ENCODE data around the gene POMT2. TPM values are rescaled to one million over a fixed set of nuclear protein-coding genes. Genes with fewer than 3 reads are reported as not detected.
"Not testable (repeated sequence)": the region's sequence is repeated elsewhere in the genome, so short reads cannot be mapped to it uniquely, and the experiment has no call there.

Gene POMT2
- total and polyA plus RNA-seq, 4 donors = 3.1 to 23.4 (median 17.9) TPM

DNA sequence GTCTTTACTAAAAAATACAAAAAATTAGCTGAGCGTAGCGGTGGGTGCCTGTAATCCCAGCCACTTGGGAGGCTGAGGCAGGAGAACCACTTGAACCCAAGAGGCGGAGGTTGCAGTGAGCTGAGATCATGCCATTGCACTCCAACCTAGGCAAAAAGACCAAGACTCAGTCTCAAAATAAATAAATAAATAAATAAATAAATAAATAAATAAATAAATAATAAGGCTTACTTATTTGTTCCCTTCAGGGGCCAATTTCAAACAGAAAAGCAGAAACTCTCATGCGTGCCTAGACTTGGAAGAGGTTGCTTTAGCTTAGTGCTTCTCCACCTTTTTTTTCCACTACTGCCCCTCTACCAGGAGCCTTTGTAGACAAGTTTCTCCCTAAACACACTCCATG, 39.8 kb downstream of the POMT2 start:
- H3K9me3 ChIP-seq (ENCODE audit: control insufficient read depth, low read length); H3K4me3 ChIP-seq (ENCODE audit: low read length in 2 of 2); H3K4me1 ChIP-seq (ENCODE audit: control insufficient read depth in 1 of 2, insufficient read depth in 2 of 2, low read length in 2 of 2); ATAC-seq (ENCODE audit: low FRiP score); DNase-seq; H3K27ac ChIP-seq (ENCODE audit: low read depth in 1 of 2, low read length in 2 of 2); H3K27me3 ChIP-seq (ENCODE audit: control insufficient read depth in 1 of 2, insufficient read depth in 2 of 2, low read length in 1 of 2); intact Hi-C loops (cut with DNase I): not testable (repeated sequence)
- WGBS, 2 donors = 97 to 99% methylated on average over 4 of the region's 4 CpGs
- peaks cover 6 to 11% of the 10 kb centered on the region in 2 donors for H3K36me3 ChIP-seq (ENCODE audit: control insufficient read depth in 1 of 2, insufficient read depth in 2 of 2, low read length in 1 of 2)

GRCh38 chr14:77279719-77280118, 41.0 kb downstream of the POMT2 start:
- H3K27me3 ChIP-seq (ENCODE audit: control insufficient read depth in 1 of 2, insufficient read depth in 2 of 2, low read length in 1 of 2) = no peaks in the 10 kb centered on the region
- H3K9me3 ChIP-seq (ENCODE audit: control insufficient read depth, low read length) = no peaks in the 10 kb centered on the region
- no peaks in the 10 kb centered on the region for H3K4me1 ChIP-seq (ENCODE audit: control insufficient read depth in 1 of 2, insufficient read depth in 2 of 2, low read length in 2 of 2)
- DNase-seq (no peak), ATAC-seq (ENCODE audit: low FRiP score) (no peak)
- WGBS, 2 donors = 96% methylated on average over 13 of the region's 13 CpGs
- intact Hi-C loops (cut with DNase I) = no loop called here
- H3K27ac ChIP-seq (ENCODE audit: low read depth in 1 of 2, low read length in 2 of 2) = no peak overlapping the region
- H3K36me3 ChIP-seq (ENCODE audit: control insufficient read depth in 1 of 2, insufficient read depth in 2 of 2, low read length in 1 of 2) = peaks cover 4 to 5% of the 10 kb centered on the region in 2 donors
- H3K4me3 ChIP-seq (ENCODE audit: low read length in 2 of 2) = no peak overlapping the region

DNA sequence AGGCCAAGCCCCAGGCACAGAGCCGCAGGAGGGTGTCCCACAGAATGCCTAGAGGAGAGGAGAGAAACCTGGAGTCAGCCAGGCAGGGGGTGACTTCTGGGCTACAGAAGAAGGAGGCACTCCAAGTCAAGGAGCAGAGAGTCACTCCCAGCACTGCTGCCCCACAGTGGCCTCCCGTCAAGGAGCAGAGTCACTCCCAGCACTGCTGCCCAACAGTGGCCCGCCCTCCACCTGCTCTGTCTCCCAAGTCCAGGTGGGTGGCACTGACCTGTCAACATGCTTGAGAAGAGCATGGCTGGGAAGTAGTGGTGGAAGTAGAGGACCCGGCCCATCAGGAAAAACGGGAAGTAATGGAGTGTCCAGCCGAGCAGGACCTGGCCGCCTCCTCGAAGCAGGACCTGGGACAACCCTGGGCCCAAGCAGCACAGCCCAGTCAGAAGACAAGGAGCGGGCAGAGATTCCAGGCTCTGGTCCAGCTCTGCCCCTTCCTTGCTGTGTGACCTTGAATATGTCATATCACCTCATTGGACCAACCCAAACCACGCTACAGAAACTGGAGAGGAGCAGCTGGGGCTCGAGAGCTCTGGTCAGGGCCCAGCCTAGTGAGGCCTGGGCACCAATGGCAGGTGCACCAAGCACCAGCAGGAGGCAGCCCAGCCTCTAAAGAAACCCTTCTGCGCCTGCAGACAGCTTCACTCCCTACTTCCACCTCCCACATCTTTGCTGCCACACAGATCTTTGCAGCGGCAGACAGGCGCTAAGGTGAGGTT, 42.0 kb downstream of the POMT2 start:
- DNase-seq (peak in 1 of 2 donors; percentile 36), ATAC-seq (ENCODE audit: low FRiP score) (no peak)
- Histone ChIP-seq H3K4me1 (ENCODE audit: control insufficient read depth in 1 of 2, insufficient read depth in 2 of 2, low read length in 2 of 2) (no peaks in the 10 kb centered on the region), H3K36me3 (ENCODE audit: control insufficient read depth in 1 of 2, insufficient read depth in 2 of 2, low read length in 1 of 2) (peaks cover 0 to under 1% of the 10 kb centered on the region in 2 donors), H3K9me3 (ENCODE audit: control insufficient read depth, low read length) (peaks cover 2% of the 10 kb centered on the region), H3K27me3 (ENCODE audit: control insufficient read depth in 1 of 2, insufficient read depth in 2 of 2, low read length in 1 of 2) (no peaks in the 10 kb centered on the region), H3K27ac (ENCODE audit: low read depth in 1 of 2, low read length in 2 of 2) (no peak overlapping the region), H3K4me3 (ENCODE audit: low read length in 2 of 2) (no peak overlapping the region)
- 94% methylated on average over 14 of the region's 14 CpGs for WGBS, 2 donors
- intact Hi-C loops (cut with DNase I) = no loop called here

- DNase-seq (peak in 1 of 2 donors; percentile 42), ATAC-seq (ENCODE audit: low FRiP score) (no peak)
- Histone ChIP-seq H3K27ac (ENCODE audit: low read depth in 1 of 2, low read length in 2 of 2) (no peak overlapping the region), H3K4me3 (ENCODE audit: low read length in 2 of 2) (no peak overlapping the region), H3K36me3 (ENCODE audit: control insufficient read depth in 1 of 2, insufficient read depth in 2 of 2, low read length in 1 of 2) (no peaks in the 10 kb centered on the region), H3K9me3 (ENCODE audit: control insufficient read depth, low read length) (peaks cover 2% of the 10 kb centered on the region), H3K27me3 (ENCODE audit: control insufficient read depth in 1 of 2, insufficient read depth in 2 of 2, low read length in 1 of 2) (no peaks in the 10 kb centered on the region), H3K4me1 (ENCODE audit: control insufficient read depth in 1 of 2, insufficient read depth in 2 of 2, low read length in 2 of 2) (no peaks in the 10 kb centered on the region)
- WGBS, 2 donors = 90 to 92% methylated on average over 12 of the region's 12 CpGs
- intact Hi-C loops (cut with DNase I) = no loop called here
These were observed 43.7 kb downstream of the POMT2 start for GRCh38 chr14:77276959-77277358.

- Histone ChIP-seq H3K4me1 (ENCODE audit: control insufficient read depth in 1 of 2, insufficient read depth in 2 of 2, low read length in 2 of 2) (no peaks in the 10 kb centered on the region), H3K27me3 (ENCODE audit: control insufficient read depth in 1 of 2, insufficient read depth in 2 of 2, low read length in 1 of 2) (no peaks in the 10 kb centered on the region), H3K27ac (ENCODE audit: low read depth in 1 of 2, low read length in 2 of 2) (no peak overlapping the region), H3K4me3 (ENCODE audit: low read length in 2 of 2) (no peak overlapping the region), H3K9me3 (ENCODE audit: control insufficient read depth, low read length) (peaks cover 2% of the 10 kb centered on the region), H3K36me3 (ENCODE audit: control insufficient read depth in 1 of 2, insufficient read depth in 2 of 2, low read length in 1 of 2) (no peaks in the 10 kb centered on the region)
- WGBS, 2 donors = 80 to 82% methylated on average over 15 of the region's 15 CpGs
- intact Hi-C loops (cut with DNase I) = no loop called here
- DNase-seq (peak in 1 of 2 donors; percentile 31), ATAC-seq (ENCODE audit: low FRiP score) (no peak)
These were observed 44.3 kb downstream of the POMT2 start for GRCh38 chr14:77276295-77276935.

- intact Hi-C loops (cut with DNase I) = no loop called here
- 58 to 62% methylated on average over 8 of the region's 8 CpGs for WGBS, 2 donors
- Histone ChIP-seq H3K27me3 (ENCODE audit: control insufficient read depth in 1 of 2, insufficient read depth in 2 of 2, low read length in 1 of 2) (no peaks in the 10 kb centered on the region), H3K4me3 (ENCODE audit: low read length in 2 of 2) (no peak overlapping the region), H3K27ac (ENCODE audit: low read depth in 1 of 2, low read length in 2 of 2) (no peak overlapping the region), H3K4me1 (ENCODE audit: control insufficient read depth in 1 of 2, insufficient read depth in 2 of 2, low read length in 2 of 2) (no peaks in the 10 kb centered on the region), H3K9me3 (ENCODE audit: control insufficient read depth, low read length) (peaks cover 2% of the 10 kb centered on the region), H3K36me3 (ENCODE audit: control insufficient read depth in 1 of 2, insufficient read depth in 2 of 2, low read length in 1 of 2) (no peaks in the 10 kb centered on the region)
- ATAC-seq (ENCODE audit: low FRiP score) = no peak
- peak in 1 of 2 donors; percentile 41 for DNase-seq
These were observed 45.1 kb downstream of the POMT2 start for GRCh38 chr14:77275601-77276017.

DNA sequence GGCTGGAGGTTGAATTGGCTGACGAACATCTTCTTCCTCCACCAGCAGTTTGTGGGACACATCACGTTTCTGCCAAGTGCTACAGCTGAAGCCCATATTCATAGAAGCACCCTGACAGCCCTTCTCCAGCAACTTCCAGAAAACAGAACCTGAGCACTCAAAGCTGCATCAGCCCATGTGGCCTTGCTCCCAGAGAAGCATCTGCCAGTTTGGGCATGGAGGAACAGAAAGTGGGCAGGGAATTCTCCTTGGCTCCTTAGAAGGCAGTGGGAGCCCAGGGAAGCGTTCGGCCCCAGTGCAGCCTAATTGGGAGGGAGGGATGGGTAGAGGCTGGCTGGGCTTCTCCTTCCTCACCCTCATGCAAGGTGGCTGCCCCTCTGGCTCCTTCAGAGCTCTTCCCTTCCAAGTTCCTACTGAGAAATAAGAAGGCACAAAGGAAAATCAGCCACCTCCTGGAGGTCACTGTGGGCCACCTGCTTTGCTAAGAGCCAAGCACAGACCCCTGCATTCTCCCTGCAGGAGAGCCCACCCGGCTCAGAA, 45.6 kb downstream of the POMT2 start:
- intact Hi-C loops (cut with DNase I) = no loop called here
- no peaks in the 10 kb centered on the region for H3K4me1 ChIP-seq (ENCODE audit: control insufficient read depth in 1 of 2, insufficient read depth in 2 of 2, low read length in 2 of 2)
- H3K27ac ChIP-seq (ENCODE audit: low read depth in 1 of 2, low read length in 2 of 2) = no peak overlapping the region
- DNase-seq (peak in 1 of 2 donors; percentile 23), ATAC-seq (ENCODE audit: low FRiP score) (no peak)
- H3K9me3 ChIP-seq (ENCODE audit: control insufficient read depth, low read length) = peaks cover 2% of the 10 kb centered on the region
- no peaks in the 10 kb centered on the region for H3K27me3 ChIP-seq (ENCODE audit: control insufficient read depth in 1 of 2, insufficient read depth in 2 of 2, low read length in 1 of 2)
- H3K4me3 ChIP-seq (ENCODE audit: low read length in 2 of 2) = no peak overlapping the region
- no peaks in the 10 kb centered on the region for H3K36me3 ChIP-seq (ENCODE audit: control insufficient read depth in 1 of 2, insufficient read depth in 2 of 2, low read length in 1 of 2)
- 73% methylated on average over 5 of the region's 5 CpGs for WGBS, 2 donors

DNA sequence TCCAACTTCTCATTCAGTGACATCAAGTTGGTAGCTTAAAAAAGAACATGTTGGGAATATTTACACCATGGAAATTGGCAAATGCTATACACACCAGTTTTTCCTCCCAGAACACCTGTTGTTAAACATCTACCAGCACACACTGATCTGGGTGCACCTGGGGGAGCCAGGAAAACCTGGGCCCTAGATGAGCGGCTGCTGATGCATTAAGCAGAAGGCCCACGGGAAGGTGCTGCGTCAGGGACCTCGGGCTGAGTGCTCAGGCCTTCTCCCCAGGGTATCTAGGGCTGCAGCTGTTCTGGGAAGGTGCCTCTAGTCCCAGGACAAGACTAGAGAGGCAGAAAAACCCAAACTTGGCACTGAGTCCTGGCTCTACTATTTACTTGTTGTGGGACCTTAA, 46.9 kb downstream of the POMT2 start:
- WGBS, 2 donors = 68 to 70% methylated on average over 4 of the region's 4 CpGs
- intact Hi-C loops (cut with DNase I) = no loop called here
- ATAC-seq (ENCODE audit: low FRiP score) = no peak
- H3K27ac ChIP-seq (ENCODE audit: low read depth in 1 of 2, low read length in 2 of 2) = no peak overlapping the region
- no peaks in the 10 kb centered on the region for H3K27me3 ChIP-seq (ENCODE audit: control insufficient read depth in 1 of 2, insufficient read depth in 2 of 2, low read length in 1 of 2)
- peak in 1 of 2 donors; percentile 40 for DNase-seq
- H3K4me3 ChIP-seq (ENCODE audit: low read length in 2 of 2) = no peak overlapping the region
- H3K9me3 ChIP-seq (ENCODE audit: control insufficient read depth, low read length) = peaks cover 2% of the 10 kb centered on the region
- H3K4me1 ChIP-seq (ENCODE audit: control insufficient read depth in 1 of 2, insufficient read depth in 2 of 2, low read length in 2 of 2) = no peaks in the 10 kb centered on the region
- no peaks in the 10 kb centered on the region for H3K36me3 ChIP-seq (ENCODE audit: control insufficient read depth in 1 of 2, insufficient read depth in 2 of 2, low read length in 1 of 2)
